SW 1271 (cell line): ENCODE data around the gene SPAG17.

Experiments
- DNase-seq, 2 experiments: peaks; one replicate each; lab custom pipeline; 2025; lab: John Stamatoyannopoulos, UW

Gene SPAG17

GRCh38 chr1:118185084-118185832, at the start of gene SPAG17:
TSS of gene SPAG17 (minus strand) at chr1:118185228. CDS start at chr1:118185157, 71 bp downstream.
- DNase-seq: no peak

- no peak for DNase-seq
These were observed 40.4 kb upstream of the SPAG17 start for GRCh38 chr1:118225471-118225870.

- DNase-seq: no peak
These were observed 38.4 kb upstream of the SPAG17 start for GRCh38 chr1:118223426-118223825.

GRCh38 chr1:118219438-118219837, 34.4 kb upstream of the SPAG17 start:
- DNase-seq: no peak

GRCh38 chr1:118217141-118217838, 32.3 kb upstream of the SPAG17 start:
- DNase-seq: no peak

GRCh38 chr1:118214866-118215265, 29.8 kb upstream of the SPAG17 start:
- no peak for DNase-seq

GRCh38 chr1:118210723-118211110, 25.7 kb upstream of the SPAG17 start:
- DNase-seq: no peak

- no peak for DNase-seq
These were observed 25.2 kb upstream of the SPAG17 start for GRCh38 chr1:118210051-118210722.

- no peak for DNase-seq
These were observed 24.6 kb upstream of the SPAG17 start for GRCh38 chr1:118209648-118210047.

- no peak for DNase-seq
These were observed 21.9 kb upstream of the SPAG17 start for GRCh38 chr1:118206966-118207365.

GRCh38 chr1:118204648-118205047, 19.6 kb upstream of the SPAG17 start:
- DNase-seq: no peak

GRCh38 chr1:118204105-118204504, 19.1 kb upstream of the SPAG17 start:
- no peak for DNase-seq

GRCh38 chr1:118202076-118202608, 17.1 kb upstream of the SPAG17 start:
- no peak for DNase-seq

GRCh38 chr1:118201524-118201923, 16.5 kb upstream of the SPAG17 start:
- no peak for DNase-seq

GRCh38 chr1:118200836-118201235, 15.8 kb upstream of the SPAG17 start:
- no peak for DNase-seq

GRCh38 chr1:118190561-118190960, 5.5 kb upstream of the SPAG17 start:
- DNase-seq: no peak

- DNase-seq: no peak
These were observed 4.5 kb upstream of the SPAG17 start for GRCh38 chr1:118189564-118189963.

- no peak for DNase-seq
These were observed 3.4 kb upstream of the SPAG17 start for GRCh38 chr1:118188411-118188810.

- no peak for DNase-seq
These were observed 998 bp upstream of the SPAG17 start for GRCh38 chr1:118186026-118186425.

- DNase-seq: no peak
These were observed 317 bp downstream of the SPAG17 start for GRCh38 chr1:118184739-118185083.

- DNase-seq: no peak
These were observed 1.4 kb downstream of the SPAG17 start for GRCh38 chr1:118183586-118183985.

GRCh38 chr1:118177998-118178397, 7.0 kb downstream of the SPAG17 start:
- DNase-seq: no peak

GRCh38 chr1:118169016-118169415, 16.0 kb downstream of the SPAG17 start:
- no peak for DNase-seq
